ENCODE results near the gene SELENOM.

DNA sequence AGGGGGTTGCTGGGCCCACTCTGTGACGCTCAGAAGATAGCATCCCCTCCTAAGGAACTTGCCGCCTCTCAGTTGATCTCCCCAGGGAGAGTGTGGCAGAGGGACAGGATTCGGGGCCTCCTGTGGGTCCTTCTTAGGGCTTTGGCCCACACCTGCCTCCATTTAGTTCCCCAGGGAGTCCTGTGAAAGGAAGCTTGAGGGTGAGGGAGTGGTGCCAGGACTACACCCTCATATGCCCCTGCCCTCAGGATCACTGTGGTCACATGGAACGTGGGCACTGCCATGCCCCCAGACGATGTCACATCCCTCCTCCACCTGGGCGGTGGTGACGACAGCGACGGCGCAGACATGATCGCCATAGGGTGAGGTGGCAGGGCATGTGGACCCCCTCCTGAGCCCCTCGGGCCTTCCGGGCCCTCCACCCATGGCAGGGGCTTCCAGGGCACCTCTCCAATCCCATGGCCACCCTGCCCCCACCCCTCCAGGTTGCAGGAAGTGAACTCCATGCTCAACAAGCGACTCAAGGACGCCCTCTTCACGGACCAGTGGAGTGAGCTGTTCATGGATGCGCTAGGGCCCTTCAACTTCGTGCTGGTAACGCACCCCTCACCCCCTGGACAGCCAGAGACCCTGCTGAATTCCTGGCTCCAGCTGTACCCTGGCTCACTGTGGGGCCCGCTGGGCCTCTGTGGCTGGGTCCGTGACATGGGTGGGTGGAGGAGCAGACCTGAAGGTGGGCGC is 18.9 kb upstream of the SELENOM start:
- no peak for TF ChIP-seq SPI1 (IDR thresholded peaks at IDR 0.05; ENCODE audit: low read depth, low read length)
- TF ChIP-seq POLR2A (IDR thresholded peaks at IDR 0.05; ENCODE audit: low read depth, low read length) = no peak
- no peak for TF ChIP-seq TAF1 (IDR thresholded peaks at IDR 0.05; ENCODE audit: low read depth, low read length)
